Measurements from ENCODE around the gene ZNF398. TPM values are rescaled to one million over a fixed set of nuclear protein-coding genes. Genes with fewer than 3 reads are reported as not detected.

ZNF398 gene
- total RNA-seq, 1 donor from 2014 or later, result 10.0 TPM

- no peak for DNase-seq (ENCODE audit: low read depth)
- no peak for FAIRE-seq
Measured at GRCh38 chr7:149226840-149227494, 79.7 kb downstream of the ZNF398 start.

GRCh38 chr7:149228831-149229471 is 81.7 kb downstream of the ZNF398 start:
- Histone ChIP-seq H3K4me3 (ENCODE audit: low read depth, low read length) (no peak overlapping the region), H3K36me3 (ENCODE audit: control insufficient read depth, insufficient read depth, low read length) (peaks cover 2% of the 10 kb centered on the region), H3K27me3 (ENCODE audit: control insufficient read depth, insufficient read depth, low read length) (no peaks in the 10 kb centered on the region)
- FAIRE-seq (no peak), DNase-seq (ENCODE audit: low read depth) (no peak)
- TF ChIP-seq CTCF (IDR thresholded peaks at IDR 0.05; ENCODE audit: insufficient read depth, low read length, severe bottlenecking), result no peak

More at GRCh38 chr7:149226840-149227494, 79.7 kb downstream of the ZNF398 start:
- H3K4me3 ChIP-seq (ENCODE audit: low read depth, low read length), result no peak overlapping the region
- no peak for TF ChIP-seq CTCF (IDR thresholded peaks at IDR 0.05; ENCODE audit: insufficient read depth, low read length, severe bottlenecking)
- no peaks in the 10 kb centered on the region for H3K27me3 ChIP-seq (ENCODE audit: control insufficient read depth, insufficient read depth, low read length)
- H3K36me3 ChIP-seq (ENCODE audit: control insufficient read depth, insufficient read depth, low read length), result peaks cover 3% of the 10 kb centered on the region

- Histone ChIP-seq H3K36me3 (ENCODE audit: control insufficient read depth, insufficient read depth, low read length) (peaks cover 1% of the 10 kb centered on the region), H3K27me3 (ENCODE audit: control insufficient read depth, insufficient read depth, low read length) (no peaks in the 10 kb centered on the region), H3K4me3 (ENCODE audit: low read depth, low read length) (no peak overlapping the region)
- DNase-seq (ENCODE audit: low read depth), result no peak
- FAIRE-seq, result no peak
- TF ChIP-seq CTCF (IDR thresholded peaks at IDR 0.05; ENCODE audit: insufficient read depth, low read length, severe bottlenecking), result no peak
Measured at GRCh38 chr7:149229526-149229925, 82.3 kb downstream of the ZNF398 start.

- TF ChIP-seq CTCF (IDR thresholded peaks at IDR 0.05; ENCODE audit: insufficient read depth, low read length, severe bottlenecking), result no peak
- DNase-seq (ENCODE audit: low read depth) (no peak), FAIRE-seq (no peak)
- H3K27me3 ChIP-seq (ENCODE audit: control insufficient read depth, insufficient read depth, low read length), result no peaks in the 10 kb centered on the region
- H3K4me3 ChIP-seq (ENCODE audit: low read depth, low read length), result no peak overlapping the region
- H3K36me3 ChIP-seq (ENCODE audit: control insufficient read depth, insufficient read depth, low read length), result no peaks in the 10 kb centered on the region
Measured at GRCh38 chr7:149232362-149232761, 85.1 kb downstream of the ZNF398 start.

Other genes with a start within 250 kb of the ZNF398 start
- gene PDIA4, start 118.9 kb upstream of the ZNF398 start, total RNA-seq, result 219 and 414 TPM in 2 replicates
- 8.4 and 9.0 TPM in 2 replicates for gene ZNF786, start 56.7 kb upstream of the ZNF398 start, total RNA-seq
- gene ZNF425, start 21.1 kb upstream of the ZNF398 start, total RNA-seq, result 3.7 TPM in 2 replicates
- gene ZNF282, start 48.1 kb downstream of the ZNF398 start, total RNA-seq, result 23.2 and 27.3 TPM in 2 replicates
- gene ZNF212, start 92.2 kb downstream of the ZNF398 start, total RNA-seq, result 5.8 and 6.1 TPM in 2 replicates
- gene ZNF783, start 114.7 kb downstream of the ZNF398 start, total RNA-seq, result 9.5 and 11.3 TPM in 2 replicates